ENCODE measurements around the gene SARM1. TPM values are rescaled to one million over a fixed set of nuclear protein-coding genes. Genes with fewer than 3 reads are reported as not detected.

Gene SARM1
- total RNA-seq, 1 experiment from 2014 or later = 7.3 TPM

- Histone ChIP-seq H3K4me3 (no peak overlapping the region), H3F3A (ENCODE audit: insufficient read depth, low read depth) (peaks cover 7% of the 10 kb centered on the region; the same call in 1 of the 2 replicates), H3K9me3 (ENCODE audit: insufficient read depth, low read depth) (no peaks in the 10 kb centered on the region), H4K20me1 (ENCODE audit: insufficient read depth) (no peaks in the 10 kb centered on the region), H3K36me3 (ENCODE audit: low read depth) (0 out of 2 replicates have a peak, but pooled peaks cover 12% of the 10 kb centered on the region), H3K27me3 (ENCODE audit: insufficient read depth, low read depth) (no peaks in the 10 kb centered on the region), H2AFZ (no peak overlapping the region), H3K79me2 (ENCODE audit: low read depth) (peaks cover 10% of the 10 kb centered on the region; the same call in 1 of the 2 replicates), H3K27ac (no peak overlapping the region), H3K9me2 (ENCODE audit: insufficient read depth) (no peaks in the 10 kb centered on the region), H3K4me1 (replicated peaks; ENCODE audit: insufficient read depth) (peaks cover 11% of the 10 kb centered on the region), H3K4me2 (no peak overlapping the region)
- peak in 1 of 2 experiments; percentile 10 for DNase-seq
- no TSS peak for BruUV-seq (replicated peaks)
- ChIA-PET CTCF (no interaction called here), POLR2A (ENCODE audit: unreplicated experiment) (no interaction called here)
- TF ChIP-seq EZH2 (IDR thresholded peaks at IDR 0.05; ENCODE audit: low read depth) = no peak
- no peak for TF ChIP-seq CTCF (conservative IDR thresholded peaks at IDR 0.05)
- intact Hi-C loops (cut with micrococcal nuclease; ENCODE audit: unreplicated experiment) = no loop called here
Observed at GRCh38 chr17:28402224-28402630, 30.7 kb downstream of the SARM1 start.

- no peaks in the 10 kb centered on the region for H4K20me1 ChIP-seq (ENCODE audit: insufficient read depth)
- no TSS peak for BruUV-seq (replicated peaks)
- H3K4me3 ChIP-seq = no peak overlapping the region
- H3K4me1 ChIP-seq (replicated peaks; ENCODE audit: insufficient read depth) = peaks cover 11% of the 10 kb centered on the region
- TF ChIP-seq CTCF (conservative IDR thresholded peaks at IDR 0.05) (no peak), EZH2 (IDR thresholded peaks at IDR 0.05; ENCODE audit: low read depth) (no peak)
- peaks cover 10% of the 10 kb centered on the region; the same call in 1 of the 2 replicates for H3K79me2 ChIP-seq (ENCODE audit: low read depth)
- POLR2A ChIA-PET (ENCODE audit: unreplicated experiment) = no interaction called here
- H3K27ac ChIP-seq = no peak overlapping the region
- no peaks in the 10 kb centered on the region for H3K9me2 ChIP-seq (ENCODE audit: insufficient read depth)
- H3K9me3 ChIP-seq (ENCODE audit: insufficient read depth, low read depth) = no peaks in the 10 kb centered on the region
- H3K4me2 ChIP-seq = no peak overlapping the region
- H2AFZ ChIP-seq = no peak overlapping the region
- H3K27me3 ChIP-seq (ENCODE audit: insufficient read depth, low read depth) = no peaks in the 10 kb centered on the region
- DNase-seq = no peak
- intact Hi-C loops (cut with micrococcal nuclease; ENCODE audit: unreplicated experiment) = no loop called here
- CTCF ChIA-PET = no interaction called here
- H3K36me3 ChIP-seq (ENCODE audit: low read depth) = 0 out of 2 replicates have a peak, but pooled peaks cover 12% of the 10 kb centered on the region
- H3F3A ChIP-seq (ENCODE audit: insufficient read depth, low read depth) = peaks cover 6% of the 10 kb centered on the region; the same call in 1 of the 2 replicates
Observed at GRCh38 chr17:28402844-28403243, 31.4 kb downstream of the SARM1 start.

- Histone ChIP-seq H3K9me3 (ENCODE audit: insufficient read depth, low read depth) (no peaks in the 10 kb centered on the region), H4K20me1 (ENCODE audit: insufficient read depth) (no peaks in the 10 kb centered on the region), H2AFZ (no peak overlapping the region), H3K4me1 (replicated peaks; ENCODE audit: insufficient read depth) (peaks cover 11% of the 10 kb centered on the region), H3K36me3 (ENCODE audit: low read depth) (0 out of 2 replicates have a peak, but pooled peaks cover 12% of the 10 kb centered on the region), H3K9me2 (ENCODE audit: insufficient read depth) (no peaks in the 10 kb centered on the region), H3K4me3 (no peak overlapping the region), H3K27me3 (ENCODE audit: insufficient read depth, low read depth) (no peaks in the 10 kb centered on the region), H3K27ac (no peak overlapping the region), H3F3A (ENCODE audit: insufficient read depth, low read depth) (peaks cover 6% of the 10 kb centered on the region; the same call in 1 of the 2 replicates), H3K79me2 (ENCODE audit: low read depth) (peaks cover 10% of the 10 kb centered on the region; the same call in 1 of the 2 replicates), H3K4me2 (no peak overlapping the region)
- BruUV-seq (replicated peaks) = no TSS peak
- CTCF ChIA-PET = no interaction called here
- intact Hi-C loops (cut with micrococcal nuclease; ENCODE audit: unreplicated experiment) = no loop called here
- POLR2A ChIA-PET (ENCODE audit: unreplicated experiment) = no interaction called here
- TF ChIP-seq CTCF (conservative IDR thresholded peaks at IDR 0.05) (no peak), EZH2 (IDR thresholded peaks at IDR 0.05; ENCODE audit: low read depth) (no peak)
- peak in 1 of 2 experiments; percentile 20 for DNase-seq
Observed at GRCh38 chr17:28404007-28404406, 32.5 kb downstream of the SARM1 start.

Measured in PC-9 (cell line).